ENCODE results near the gene ANKRD6.

GRCh38 chr6:89564752-89565427, 131.9 kb downstream of the ANKRD6 start:
- TF ChIP-seq GATA3 (IDR thresholded peaks at IDR 0.05; ENCODE audit: low read depth, low read length), result no peak
- no peak for TF ChIP-seq GATA2 (IDR thresholded peaks at IDR 0.05; ENCODE audit: low read depth, low read length)

All from SH-SY5Y (cell line).